Stimulated activated CD4-positive, alpha-beta T cell treated with anti-CD3 and anti-CD28 coated beads, Interleukin-1b, Interleukin-23, amount 100 ng/mL, for 48 hours (primary cell): Measurements from ENCODE around the gene VIPR2.

Experiments
- DNase-seq: peaks from one replicate; pipeline ENCODE4 v3.0.0-alpha.2; 2020

The VIPR2 gene

GRCh38 chr7:159064121-159064815 lies 80.4 kb downstream of the VIPR2 start:
- DNase-seq: no peak

- no peak for DNase-seq
Measured at GRCh38 chr7:159063046-159063840, 81.4 kb downstream of the VIPR2 start.

DNA sequence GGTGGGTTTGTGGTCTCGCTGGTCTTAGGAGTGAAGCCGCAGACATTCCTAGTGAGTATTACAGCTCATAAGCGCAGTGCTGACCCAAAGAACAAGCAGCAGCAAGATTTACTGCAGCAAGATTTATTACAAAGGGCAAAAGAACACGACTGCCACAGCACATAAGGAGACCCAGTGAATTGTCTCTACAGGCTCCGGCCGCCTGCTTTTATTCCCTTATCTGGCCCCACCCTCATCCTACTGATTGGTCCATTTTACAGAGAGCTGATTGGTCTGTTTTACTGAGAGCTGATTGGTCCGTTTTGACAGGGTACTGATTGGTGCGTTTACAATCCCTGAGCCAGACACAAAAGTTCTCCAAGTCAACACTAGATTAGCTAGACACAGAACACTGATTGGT lies 82.1 kb downstream of the VIPR2 start:
- no peak for DNase-seq

GRCh38 chr7:159061674-159062212 lies 82.9 kb downstream of the VIPR2 start:
- no peak for DNase-seq

DNA sequence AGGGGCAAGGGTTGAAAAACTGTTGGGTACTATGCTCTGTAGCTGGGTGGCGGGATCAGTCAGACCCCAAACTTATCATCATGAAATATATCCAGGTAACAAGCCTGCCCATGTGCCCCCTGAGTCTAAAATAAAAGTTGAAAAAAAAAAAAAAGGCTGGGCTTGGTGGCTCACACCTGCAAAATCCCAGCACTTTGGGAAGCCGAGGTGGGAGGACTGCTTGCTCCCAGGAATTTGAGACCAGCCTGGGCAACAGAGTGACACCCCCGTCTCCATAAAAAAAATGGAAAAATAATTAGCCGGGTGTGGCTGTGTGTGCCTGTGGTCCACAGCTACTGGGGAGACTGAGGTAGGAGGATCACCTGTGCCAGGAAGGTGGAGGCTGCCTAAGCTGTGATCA lies 83.5 kb downstream of the VIPR2 start:
- DNase-seq: no peak

GRCh38 chr7:159060440-159060839 lies 84.2 kb downstream of the VIPR2 start:
- no peak for DNase-seq

GRCh38 chr7:159059629-159060028 lies 85.0 kb downstream of the VIPR2 start:
- no peak for DNase-seq

GRCh38 chr7:159057647-159058046 lies 87.0 kb downstream of the VIPR2 start:
- DNase-seq: no peak

GRCh38 chr7:159056737-159057136 lies 87.9 kb downstream of the VIPR2 start:
- no peak for DNase-seq

DNA sequence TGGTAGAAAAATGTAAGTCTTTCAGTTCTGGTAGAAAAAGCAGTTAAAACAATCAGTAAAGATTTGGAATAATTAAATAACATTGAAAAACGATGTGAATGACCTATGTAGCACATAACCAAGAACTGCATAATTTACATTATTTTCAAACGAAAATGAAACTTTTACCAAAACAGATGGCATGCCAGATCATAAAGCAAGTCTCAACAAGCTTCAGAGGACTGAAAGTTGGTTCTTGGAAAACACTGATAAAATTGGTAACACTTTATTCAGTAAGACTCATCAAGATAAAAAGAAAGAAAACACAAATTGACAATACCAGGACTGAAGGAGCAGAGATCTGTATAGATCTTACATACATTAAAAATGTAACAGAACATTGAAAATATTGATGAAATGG lies 92.8 kb downstream of the VIPR2 start:
- no peak for DNase-seq

DNA sequence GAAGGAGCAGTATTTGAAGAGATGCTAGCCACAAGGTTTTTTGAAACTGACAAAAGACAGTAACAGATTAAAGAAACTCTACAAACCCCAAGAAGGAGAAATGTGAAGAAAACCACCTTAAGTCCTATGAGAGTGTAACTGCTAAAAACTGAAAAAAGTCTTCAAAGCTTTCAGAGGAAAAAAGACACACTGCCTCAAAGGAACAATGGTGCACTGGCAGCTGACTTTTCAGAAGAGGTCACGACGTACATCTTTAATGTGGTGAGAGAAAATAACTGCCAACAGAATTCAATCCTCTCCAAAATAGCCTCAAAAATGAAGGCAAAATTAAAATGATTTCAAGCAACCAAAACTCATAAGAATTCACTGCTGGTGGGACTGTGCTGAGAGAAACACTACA lies 94.0 kb downstream of the VIPR2 start:
- DNase-seq: no peak

GRCh38 chr7:159049266-159050025 lies 95.2 kb downstream of the VIPR2 start:
- DNase-seq: no peak

DNA sequence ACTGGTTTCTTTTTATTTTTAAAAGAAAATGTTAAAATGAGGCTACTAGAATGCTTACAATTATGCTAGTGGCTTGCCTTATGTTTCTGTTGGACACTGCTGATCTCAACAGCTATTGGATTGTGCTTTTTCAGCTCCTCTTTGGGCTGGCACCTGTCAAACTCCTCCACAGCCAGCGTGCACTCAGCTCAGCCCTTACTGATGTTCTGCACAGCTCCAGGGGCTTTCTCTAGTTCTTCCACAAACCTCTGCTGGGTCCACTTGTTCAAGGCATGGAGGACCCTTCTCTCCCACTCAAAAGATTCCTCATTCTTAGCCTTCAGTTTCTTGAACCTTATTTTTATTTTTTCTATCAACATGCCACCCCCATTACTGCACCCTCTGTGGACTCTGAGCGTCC lies 96.0 kb downstream of the VIPR2 start:
- no peak for DNase-seq

DNA sequence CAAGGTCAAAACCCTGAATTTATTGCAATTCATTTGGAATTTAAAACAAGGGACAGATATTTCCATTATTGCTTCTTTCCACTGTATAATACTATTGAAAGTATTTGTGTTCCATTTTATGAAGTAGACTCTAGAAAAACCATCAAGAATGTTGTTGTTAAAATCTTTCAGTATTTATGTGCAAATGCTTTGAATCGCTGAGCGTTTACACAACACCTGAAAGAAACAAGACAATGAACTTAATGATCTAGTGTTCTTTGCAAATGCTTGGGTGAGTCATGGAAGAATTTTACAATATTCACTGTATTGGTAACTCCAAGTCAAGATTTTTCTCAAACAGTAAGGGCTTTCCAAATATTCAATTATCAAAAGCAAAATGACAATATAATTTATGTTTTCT lies 97.1 kb downstream of the VIPR2 start:
- no peak for DNase-seq

DNA sequence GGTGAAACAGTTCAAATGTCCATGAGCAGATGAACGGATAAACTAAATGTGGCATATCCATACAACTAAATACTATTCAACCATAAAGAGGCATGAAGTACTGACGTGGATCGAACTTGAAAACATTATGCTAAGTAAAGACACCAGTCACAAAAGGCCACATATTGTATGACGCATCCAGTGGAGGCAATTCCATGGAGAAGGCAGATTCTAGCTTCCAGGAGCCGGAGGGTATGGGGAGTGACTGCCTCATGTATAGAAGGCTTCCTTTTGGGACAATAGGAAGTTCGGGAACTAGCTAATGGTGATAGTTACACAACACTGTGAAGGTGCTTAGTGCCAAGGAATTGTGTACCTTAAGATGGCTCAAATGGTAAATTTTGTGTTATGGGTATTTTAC lies 98.4 kb downstream of the VIPR2 start:
- no peak for DNase-seq

GRCh38 chr7:159045839-159046238 lies 98.8 kb downstream of the VIPR2 start:
- no peak for DNase-seq

DNA sequence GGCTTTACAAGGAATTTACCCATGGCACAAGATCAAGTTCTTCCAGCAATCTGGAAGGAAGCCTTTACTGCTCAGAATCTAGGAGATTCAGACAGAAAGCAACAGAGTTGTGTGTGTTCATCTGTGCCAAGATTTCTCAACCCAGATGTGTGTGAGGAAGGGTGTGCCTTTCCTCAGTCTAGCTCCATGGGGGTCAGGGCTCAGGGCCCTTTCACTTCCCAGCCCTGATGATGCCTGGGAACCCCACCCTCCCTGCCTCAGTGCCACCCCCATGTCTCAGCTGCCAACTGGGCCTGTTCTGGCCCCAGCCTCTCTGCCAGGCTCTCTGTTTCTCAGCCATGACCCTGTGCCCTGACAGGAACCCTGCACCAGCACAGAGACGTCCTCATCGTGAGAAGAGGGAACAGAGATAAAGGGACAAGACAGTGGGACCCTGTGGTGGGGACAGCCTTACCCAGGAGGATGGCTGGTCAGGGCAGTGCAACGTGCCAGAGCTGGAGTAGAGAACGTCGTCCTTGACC lies 102.0 kb downstream of the VIPR2 start:
- no peak for DNase-seq

DNA sequence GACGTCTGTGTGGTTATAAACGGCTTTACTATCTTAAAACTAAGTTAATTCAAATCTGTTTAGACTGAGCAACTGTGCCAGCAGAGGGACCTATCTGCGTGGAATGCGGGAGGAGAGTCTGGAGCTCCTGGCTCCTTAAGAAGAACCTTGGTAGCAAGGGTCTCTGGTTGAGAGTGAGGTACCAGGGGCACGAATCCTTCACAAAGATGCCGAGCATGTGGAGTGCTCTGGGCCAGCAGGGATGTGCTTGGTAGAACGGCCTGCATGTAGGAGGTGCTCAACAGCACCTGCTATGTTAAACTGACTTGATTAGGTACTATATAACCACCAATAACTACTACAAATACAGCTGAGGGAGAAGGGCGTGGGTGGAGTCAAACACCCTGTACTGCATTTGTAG lies 102.6 kb downstream of the VIPR2 start:
- DNase-seq: no peak

DNA sequence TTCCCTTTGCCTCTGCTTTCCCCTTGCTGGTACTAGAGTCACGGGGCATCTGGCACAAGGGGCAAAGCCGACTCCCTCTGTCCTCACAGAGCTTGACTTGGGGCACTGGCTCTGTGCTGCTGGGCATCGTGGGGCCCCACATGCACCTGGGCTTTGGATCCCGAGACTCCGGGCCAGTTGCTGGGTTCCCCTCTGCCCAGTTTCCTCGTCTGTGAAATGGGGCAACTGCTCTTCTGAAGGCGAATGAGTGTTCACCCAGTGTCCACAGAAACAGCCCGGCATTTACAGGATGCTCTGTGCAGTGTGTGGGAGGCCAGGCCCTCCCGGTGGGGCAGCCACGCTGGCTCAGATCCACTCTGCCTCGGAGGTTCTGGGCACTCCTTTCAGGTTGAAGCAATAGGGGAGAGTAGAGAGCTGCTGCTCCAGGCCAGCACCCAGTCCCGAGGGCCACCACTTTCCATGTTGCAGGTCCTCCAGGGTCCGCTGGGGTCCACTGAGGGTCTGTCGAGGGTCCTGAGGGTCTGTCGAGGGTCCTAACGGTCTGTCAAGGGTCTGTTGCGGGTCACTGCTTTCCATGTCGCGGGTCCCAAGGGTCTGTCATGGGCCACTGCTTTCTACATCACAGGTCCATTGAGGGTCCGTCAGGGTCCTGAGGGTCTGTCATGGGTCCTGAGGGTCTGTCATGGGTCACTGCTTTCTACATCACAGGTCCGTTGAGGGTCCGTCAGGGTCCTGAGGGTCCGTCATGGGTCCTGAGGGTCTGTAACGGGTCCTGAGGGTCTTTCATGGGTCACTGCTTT lies 103.6 kb downstream of the VIPR2 start:
- no peak for DNase-seq

GRCh38 chr7:159040146-159040545 lies 104.5 kb downstream of the VIPR2 start:
- DNase-seq: no peak

GRCh38 chr7:159039716-159040115 lies 105.0 kb downstream of the VIPR2 start:
- no peak for DNase-seq

DNA sequence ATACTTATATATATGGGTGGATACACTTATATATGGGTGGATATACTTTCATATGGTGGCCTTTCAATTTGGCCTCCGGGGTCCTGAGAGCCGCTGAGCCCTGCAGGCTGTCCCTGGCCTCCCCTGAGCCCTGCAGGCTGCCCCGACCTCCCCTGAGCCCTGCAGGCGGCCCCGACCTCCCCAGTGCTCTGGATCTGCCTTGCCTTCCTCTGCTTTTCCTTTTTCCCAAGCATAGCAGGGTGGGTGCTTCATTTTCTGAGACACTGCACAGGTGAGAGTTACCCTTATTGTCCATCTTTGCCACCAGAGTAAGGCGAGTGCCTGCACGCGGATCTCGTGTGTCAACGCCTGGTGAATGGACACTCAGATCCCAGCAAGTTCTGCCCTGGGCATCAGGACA lies 106.6 kb downstream of the VIPR2 start:
- DNase-seq: no peak
